T-helper 1 cell treated with Interleukin-12 subunit alpha and Interleukin-12 subunit beta and Interleukin-4 antibody, amounts not matched to agents 30 ng/mL and 1 ng/mL, for 36 hours (primary cell): ENCODE measurements around the gene DAB1. TPM values are rescaled to one million over a fixed set of nuclear protein-coding genes. Genes with fewer than 3 reads are reported as not detected.

Experiments used
- intact Hi-C: fragments of 100-400 bp; cut with micrococcal nuclease; formaldehyde crosslinking; loops from one replicate; pipeline ENCODE4 v1.15.1; 2024
- total RNA-seq: library from RNA; stranded (reverse); gene quantifications from 2 replicates; pipeline ENCODE4 v1.2.3, GENCODE V29; 2022

Gene DAB1
- total RNA-seq, 1 donor from 2014 or later, result 0.15 TPM

DNA sequence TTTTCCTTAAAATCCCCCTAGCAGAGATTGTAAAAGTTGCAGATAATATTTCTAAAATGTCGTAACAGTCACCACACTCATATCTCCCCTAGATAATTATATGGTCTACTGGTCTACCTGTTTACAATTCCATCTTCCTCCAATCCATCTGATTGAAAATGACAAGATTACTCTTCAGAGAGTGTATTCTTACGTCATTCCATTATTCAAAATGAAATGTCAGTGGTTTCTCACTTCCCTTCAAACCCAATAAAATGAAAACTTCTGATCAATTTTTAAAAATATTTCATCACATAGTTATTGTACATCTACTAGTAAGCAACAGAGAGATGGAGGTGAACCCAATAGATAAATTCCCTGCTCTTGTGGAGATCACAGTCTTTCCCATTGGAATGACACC is 255.9 kb downstream of the DAB1 start:
- intact Hi-C loops, result no loop called here

DNA sequence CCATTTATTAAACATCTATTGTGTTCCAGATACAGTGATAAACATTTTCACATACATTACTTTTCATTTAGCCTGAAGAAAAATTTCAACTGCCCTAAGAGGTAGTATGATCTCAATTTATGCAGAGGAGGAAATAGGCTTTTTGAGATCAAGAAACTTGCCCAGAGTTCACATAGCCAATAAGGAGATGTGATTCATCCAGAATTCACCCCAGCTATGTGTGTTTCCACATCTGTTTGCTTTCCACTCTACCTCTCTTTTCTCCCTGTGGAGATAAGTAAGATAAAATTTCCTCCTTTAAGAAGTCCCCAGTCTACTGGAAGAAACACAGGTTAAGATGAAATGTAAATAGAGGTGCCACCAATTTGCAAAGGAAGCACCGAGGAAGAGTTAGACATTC is 258.3 kb downstream of the DAB1 start:
- intact Hi-C loops, result no loop called here

DNA sequence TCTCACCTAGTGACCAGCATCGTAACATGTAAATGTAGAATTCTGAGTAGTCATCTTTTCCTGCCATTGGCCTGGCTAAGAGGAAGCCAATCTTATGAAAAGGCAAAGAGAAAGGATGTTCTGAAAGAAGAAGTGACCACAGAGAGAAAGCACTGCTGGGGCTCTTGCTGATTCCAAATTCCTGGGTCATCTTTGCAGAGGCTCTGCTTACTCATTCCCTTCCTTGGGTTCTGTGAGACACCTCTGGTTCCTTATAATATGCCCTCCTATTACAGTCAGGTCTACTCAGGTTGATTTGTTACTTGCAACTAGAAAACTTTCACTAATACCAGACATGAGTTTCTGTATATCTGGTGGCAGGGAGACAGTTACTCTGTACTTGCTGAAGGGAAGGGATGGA is 259.3 kb downstream of the DAB1 start:
- intact Hi-C loops, result no loop called here

DNA sequence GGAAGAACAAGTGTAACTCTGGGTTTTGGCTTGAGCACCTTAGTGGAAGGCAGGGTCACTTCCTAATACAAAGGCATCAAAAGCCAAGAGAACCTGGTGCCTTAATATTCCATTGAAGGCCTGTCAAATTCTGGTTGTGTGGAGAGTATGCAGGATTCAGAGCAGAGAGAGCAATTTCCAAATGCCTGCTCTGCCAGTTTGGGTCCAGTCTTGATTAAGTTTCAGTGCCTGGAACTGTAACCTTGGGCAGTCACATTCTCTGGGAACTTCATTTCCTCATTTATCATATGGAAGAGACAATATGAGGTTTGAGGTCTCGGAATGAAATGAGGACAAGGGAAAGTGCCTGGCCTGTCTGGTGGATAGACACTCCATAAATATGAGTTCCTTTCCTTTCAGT is 260.1 kb downstream of the DAB1 start:
- intact Hi-C loops, result no loop called here

DNA sequence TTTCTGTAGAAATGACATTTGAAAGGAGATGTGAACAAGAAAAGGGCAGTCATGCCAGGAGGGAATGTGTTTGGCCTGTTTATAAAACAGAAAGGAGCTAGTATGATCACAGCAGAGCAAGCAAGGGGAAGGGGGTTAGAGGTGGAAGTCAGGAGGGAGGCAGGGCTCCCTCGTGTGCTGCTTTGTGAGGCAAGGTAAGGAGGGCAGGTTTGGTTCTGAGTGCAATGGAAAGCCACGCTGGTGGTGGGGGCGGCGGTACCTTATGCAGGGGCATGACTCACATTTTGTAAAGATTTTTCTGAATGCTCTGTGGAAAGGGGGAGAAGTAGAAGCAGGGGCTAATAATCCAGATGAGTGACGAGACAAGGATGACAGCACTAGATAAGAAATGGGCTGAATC is 260.5 kb downstream of the DAB1 start:
- intact Hi-C loops, result no loop called here

DNA sequence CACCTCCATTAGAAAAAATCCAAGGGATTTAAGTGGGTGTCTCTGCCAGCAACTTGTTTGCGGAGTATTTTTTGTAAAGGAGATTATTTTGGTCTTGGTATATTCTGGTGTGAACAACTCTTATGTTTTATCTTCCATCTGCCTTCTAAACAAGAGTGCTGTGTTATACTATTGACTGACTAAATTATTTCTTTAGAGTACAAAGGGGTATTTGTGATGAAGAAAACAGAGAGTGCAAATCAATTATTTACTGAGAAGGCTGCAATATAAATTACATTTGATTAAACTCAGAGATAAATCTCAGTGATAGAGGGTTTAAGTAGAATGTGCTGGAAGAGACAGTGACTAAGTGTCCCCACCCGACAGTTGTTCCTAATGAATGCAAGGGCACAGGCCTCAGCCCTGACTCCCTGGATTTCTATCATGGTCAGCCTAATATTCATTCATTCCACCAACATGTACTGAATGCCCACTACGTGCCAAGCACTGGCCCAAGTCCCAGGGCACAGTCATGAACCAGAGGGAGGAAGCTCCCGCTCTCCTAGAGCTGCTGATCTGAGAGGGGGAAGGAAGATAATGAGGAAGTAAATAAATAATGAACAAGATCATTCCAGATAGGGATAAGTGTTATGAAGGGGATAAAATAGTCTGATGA is 261.1 kb downstream of the DAB1 start:
- intact Hi-C loops, result no loop called here

DNA sequence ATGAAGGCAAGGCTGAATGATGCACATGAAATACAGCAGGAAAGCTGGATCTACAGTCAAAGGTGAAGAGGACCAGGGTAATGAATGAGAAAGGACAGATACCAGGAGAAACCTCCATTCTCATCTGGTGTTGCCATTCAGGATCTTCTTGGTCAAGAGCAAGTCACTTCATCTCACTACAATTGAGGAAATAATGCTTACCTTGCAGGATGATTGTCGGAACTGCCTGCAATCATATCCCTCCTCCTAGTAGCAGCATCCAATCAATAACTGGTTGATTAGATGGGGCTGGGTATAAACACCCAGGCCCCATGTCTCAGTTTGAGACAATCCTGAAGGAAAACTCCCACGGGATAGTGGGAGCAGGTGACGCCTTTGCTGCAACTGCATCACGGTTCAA is 263.3 kb downstream of the DAB1 start:
- intact Hi-C loops, result no loop called here

DNA sequence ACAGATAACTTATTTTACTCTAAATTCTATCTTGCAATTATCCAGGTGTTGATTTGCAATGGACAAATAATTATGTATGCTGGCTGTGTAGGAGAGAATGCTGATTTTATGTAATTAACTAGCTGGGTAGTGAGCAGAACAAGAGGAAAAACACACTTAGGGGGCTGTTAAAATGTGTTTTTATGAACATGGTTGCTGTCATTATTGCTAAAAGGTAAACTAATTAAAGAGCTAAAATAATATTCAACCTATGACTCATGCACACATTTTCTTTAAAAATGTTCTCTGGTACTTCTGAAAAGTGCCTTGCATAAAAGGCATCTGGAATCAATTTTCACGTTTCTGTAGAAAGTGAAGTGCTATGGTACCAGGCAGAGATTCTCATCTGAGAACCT is 265.3 kb downstream of the DAB1 start:
- intact Hi-C loops, result no loop called here

DNA sequence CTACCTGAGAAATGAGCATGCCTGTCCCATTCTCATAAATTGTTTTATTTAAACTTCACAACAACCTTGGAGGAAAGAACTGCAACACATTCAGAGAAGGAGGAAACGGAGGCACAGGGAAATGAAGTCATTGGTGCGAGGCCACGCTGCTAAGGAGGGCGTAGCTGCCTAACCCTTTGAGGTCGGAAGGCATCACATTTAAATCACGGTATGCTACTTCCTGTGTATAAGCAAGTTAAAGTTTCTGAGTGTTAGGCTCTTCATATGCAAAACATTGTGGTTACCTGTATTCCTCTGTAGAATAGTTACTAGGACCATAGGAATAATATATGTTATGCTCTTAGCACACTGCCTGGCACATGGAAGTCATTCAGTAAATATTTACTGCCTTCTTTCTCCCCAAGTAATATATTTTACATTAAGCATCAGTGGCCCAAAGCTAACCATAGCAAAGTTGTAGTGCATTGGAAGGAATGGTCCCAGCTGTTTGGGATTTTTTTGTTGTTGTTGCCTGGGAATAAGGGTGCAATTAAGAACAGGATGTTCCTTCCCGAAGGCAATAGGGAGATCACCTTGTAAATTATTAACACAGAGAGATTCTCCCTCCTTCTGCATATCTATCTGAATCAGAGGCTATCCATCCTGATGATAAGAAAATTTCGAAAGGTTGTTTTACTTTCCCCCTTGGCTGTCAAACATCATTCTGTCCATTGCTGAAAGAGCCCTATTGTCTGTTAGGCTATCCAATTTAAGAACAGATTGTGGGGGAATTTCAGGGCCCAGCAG is 265.8 kb downstream of the DAB1 start:
- intact Hi-C loops, result no loop called here

DNA sequence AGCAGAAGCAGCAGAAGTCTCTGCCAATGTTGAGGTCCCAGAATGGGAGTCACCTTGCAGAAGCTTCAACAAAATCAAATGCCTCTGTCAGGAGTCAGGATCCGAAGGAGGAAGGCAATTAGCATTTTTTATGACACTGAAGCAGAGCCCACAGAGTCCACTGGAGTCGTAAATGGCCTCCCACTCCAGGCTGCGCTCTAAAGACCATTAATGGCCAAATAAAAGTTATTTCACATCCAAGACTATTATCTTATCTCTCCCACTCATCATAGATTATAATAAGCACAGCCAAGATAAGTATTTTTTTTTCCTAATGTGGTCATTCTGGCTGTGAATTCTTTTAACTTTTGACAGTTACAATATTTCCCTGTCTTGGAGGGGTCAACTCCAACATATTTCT is 267.0 kb downstream of the DAB1 start:
- intact Hi-C loops, result no loop called here

DNA sequence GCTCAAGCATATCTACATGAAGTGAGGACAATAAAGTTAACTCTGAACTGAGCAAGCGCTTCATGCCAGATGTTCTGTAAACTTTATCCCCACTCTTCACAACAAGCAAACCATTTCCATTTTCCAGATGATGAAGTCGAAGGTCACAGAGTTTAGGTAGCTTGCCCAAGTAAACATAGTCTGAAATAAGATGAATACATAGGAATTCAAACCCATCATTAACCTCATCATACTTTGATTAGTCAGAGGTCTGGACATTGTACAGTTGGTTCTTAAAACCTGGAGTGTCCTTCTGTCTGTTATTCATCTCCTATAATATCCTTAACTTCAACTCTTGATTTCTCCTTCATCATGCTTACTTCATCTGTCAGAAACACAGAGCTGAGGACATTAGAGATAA is 277.8 kb downstream of the DAB1 start:
- intact Hi-C loops, result no loop called here

DNA sequence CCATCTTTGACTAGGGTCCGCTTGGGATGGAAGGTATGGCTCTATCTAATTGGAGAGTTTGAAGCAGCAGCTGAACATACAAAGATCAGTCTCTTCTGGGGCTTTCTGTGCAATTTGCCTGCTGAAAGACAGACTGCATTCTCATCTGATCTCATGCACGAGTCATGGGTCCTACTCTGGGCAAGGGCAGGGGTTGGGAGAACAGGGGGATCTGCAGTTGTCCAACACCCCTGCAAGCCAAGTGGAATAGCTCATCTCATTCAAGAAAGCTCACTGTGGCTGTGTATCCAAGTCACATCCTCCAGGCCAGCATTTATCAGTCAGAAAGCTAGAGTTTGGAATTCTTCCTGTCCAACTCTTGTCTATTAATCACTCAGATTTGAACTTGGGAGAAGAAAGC is 280.9 kb downstream of the DAB1 start:
- intact Hi-C loops, result no loop called here

DNA sequence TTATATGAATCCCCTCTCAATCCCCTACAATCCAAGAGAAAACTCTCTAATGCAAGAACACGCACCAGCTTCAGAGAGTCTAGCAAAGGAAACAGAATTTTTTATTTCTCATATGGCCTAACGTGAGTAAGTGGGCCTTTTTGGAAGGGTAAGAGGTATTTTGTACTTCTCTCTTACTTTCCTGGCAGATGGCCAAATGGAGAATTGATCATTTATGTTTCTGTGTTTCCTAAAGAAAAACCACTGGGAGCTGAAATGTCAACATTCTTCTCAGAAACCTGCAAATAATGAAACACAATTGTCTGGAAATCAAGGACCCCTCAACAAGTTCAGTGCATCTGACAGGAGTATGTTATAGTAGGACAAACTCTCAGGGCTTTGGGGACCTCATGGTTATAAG is 281.7 kb downstream of the DAB1 start:
- intact Hi-C loops, result no loop called here

DNA sequence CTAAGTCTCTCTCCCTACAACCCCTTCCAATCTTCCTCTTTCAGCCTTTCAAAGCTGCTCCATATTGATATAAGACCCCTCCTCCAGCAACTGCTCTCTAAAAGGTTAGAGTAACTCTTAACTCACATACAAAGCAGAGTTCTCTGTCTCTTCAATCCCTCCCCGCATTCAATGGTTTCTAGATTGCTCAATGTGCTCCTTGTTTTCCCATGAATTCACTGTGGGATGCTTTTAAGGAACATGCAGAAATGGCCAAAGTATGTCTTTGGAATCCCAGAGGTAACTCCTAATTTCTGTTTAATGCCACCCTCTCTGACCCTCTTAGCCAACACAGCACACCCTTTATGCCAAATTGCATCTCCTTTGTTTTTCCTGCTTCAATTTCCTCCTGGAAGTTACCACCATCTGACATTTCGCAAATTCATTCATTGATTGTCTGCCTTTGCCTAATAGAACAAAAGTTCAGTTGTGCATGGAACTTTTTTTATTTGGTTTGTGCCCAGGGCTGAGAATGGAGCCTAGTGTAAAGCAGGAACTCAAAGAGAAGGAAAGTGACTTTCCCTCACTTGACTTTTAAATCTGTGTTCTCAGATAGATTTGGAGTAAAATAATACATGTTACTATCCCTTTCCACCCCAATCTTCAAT is 285.3 kb downstream of the DAB1 start:
- intact Hi-C loops, result no loop called here

DNA sequence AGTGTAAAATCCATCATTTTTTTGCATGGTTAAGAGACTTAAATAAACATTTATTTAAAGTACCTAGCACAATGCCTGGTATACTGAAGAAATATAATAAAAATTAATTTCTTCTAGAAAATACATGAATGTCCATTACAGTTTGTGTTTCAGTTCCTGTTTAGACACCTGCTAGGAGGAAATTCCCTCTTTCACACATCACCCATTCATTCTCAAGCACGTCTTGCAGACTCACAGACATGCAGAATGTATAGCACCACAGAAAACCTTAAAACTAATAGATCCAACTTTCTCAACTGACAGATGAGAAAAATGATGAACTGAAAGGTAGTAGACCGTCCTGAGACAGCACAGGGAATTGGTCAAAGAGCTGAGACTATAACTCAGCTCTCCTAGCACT is 285.9 kb downstream of the DAB1 start:
- intact Hi-C loops, result no loop called here

DNA sequence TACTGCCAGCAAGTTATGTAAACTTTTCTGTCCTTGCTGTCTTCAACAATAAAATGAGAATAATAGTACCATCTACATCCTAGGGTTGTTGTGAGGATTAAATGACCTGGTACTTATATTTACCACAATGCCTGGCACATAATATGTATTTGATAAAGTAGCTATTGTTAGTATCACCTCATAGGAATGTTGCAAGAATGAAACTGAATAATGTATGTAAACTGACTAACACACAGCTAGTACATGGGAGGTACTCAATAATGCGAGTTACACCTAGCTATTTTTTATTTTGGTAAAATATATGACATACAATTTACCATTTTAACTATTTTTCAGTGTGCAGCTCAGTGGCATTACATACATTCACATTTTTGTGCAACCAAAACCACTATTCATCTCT is 289.1 kb downstream of the DAB1 start:
- intact Hi-C loops, result no loop called here

DNA sequence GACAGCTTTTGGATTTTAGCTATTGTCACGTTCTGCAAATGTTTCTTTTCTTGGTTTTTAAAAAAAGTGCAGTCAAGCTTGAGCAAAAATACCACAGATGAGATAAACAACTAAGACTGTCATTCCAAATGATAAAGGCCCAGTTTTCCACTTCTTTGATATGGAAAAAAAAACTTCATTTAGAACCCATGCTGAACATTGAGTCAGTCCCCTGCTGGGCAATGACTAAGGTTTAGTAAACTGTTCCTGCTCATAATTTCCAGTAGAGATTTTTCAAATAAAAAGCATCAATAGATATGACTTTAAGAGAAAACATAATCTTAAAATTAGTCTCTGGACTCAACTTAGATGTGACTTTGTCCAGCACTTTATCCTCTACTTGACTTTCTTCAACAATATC is 290.2 kb downstream of the DAB1 start:
- intact Hi-C loops, result no loop called here

DNA sequence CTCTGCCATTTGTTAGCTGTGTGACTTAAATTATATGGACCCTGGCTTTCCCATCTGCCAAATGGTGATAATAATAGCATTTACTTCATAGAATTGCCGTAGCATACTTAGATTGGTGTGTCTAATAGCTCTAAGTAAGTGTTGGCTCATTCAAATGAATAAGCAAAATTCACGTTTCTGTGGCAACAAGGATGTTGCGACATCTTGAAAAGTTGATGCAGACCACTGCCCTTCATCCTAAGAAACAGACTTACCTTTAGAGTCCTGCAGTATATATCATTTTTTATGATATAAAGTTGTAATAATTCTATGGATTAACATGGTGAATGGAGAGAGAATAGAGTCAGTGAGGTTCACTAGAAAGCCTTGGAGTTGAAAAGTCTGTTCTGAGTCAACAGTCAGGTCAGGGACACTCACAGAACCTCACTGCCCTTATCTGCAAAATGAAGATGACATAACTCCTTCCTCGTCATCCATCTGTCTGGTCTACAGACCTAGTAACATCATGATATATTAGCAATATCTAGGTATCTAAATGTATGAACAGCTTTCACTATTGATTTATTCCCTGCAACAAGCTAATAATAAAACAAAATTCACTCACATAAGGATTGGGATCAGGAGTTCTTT is 290.8 kb downstream of the DAB1 start:
- intact Hi-C loops, result no loop called here

DNA sequence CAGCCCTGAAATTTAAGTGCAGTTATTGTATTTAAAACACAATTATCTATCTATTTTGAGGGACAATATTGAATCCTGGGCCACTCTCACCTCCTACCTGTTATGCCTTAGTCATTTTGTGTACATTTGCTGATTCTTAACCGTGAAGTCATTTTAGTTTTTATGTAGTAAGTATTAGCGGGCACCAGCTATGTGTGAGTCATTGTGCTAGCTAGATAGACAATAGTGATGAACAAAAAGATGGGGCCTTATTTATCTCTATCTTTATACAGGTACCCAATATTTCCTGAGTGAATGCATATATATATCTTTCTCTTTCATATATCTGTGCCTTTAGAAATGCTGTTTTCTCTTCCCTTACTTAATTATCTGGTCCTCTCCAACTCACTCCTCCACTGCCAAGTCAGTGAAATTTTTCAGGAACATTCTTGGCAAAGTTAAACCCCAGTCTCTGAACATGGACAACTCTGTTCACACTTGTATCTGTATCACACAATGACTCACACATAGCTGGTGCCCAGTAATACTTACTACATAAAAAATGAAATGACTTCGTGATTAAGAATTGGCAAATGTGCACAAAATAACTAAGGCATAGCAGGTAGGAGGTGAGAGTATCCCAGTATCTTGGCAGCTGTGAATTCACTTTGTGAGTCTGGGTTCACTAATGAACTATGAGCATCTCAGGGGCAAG is 292.0 kb downstream of the DAB1 start:
- intact Hi-C loops, result no loop called here

DNA sequence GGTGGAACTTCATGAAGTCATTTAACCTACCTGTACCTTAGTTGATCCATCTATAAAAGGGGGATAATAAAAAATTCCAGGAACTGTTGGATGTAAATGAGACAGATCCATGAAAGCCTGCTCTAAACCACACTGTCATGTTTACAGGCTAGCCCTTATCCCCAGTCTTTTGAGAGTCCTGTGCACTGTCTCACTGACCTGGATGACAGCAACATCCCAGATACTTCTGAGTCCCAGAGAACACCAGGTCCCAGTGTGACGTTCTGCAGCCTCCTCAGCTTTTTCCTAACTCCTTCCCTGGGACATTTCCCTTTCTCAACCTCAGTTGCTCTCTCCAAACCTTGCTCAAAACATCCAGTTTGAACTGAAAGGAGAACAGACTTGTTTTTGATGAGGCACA is 292.6 kb downstream of the DAB1 start:
- intact Hi-C loops, result no loop called here

DNA sequence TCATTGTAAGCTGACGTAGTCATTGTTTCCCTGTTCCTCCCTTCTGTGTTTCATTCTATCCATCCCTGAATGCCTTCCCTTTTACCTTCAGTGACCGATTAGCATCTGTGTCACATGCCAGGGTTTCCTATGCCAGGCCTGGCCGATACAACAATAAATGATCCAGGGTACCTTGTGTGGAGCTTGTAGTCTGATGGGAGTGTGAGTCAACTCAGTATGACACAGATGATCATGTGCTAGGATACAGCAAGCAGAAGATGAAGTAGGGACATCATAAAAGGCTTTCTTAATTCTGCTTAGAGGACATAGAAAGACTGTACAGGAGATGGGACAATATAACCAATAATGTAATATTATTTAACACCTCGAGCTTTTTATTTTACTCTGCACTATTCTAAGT is 294.0 kb downstream of the DAB1 start:
- intact Hi-C loops, result no loop called here

DNA sequence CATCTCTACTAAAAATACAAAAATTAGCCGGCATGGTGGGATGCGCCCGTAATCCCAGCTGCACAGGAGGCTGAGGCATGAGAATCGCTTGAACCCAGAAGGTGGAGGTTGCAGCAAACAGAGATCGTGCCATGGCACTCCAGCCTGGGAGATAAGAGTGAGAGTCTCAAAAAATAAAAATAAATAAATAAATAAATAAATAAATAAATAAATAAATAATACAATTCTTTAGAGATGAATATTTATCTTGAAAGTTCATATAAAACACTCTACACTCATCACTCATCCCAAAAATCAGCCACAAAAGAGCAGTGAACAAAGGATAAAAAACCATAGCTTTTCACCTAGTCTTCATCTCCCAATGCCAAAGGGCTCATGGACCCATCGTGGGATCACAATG is 295.9 kb downstream of the DAB1 start:
- intact Hi-C loops, result no loop called here
